ENCODE measurements around the gene DCUN1D2.

The DCUN1D2 gene

DNA sequence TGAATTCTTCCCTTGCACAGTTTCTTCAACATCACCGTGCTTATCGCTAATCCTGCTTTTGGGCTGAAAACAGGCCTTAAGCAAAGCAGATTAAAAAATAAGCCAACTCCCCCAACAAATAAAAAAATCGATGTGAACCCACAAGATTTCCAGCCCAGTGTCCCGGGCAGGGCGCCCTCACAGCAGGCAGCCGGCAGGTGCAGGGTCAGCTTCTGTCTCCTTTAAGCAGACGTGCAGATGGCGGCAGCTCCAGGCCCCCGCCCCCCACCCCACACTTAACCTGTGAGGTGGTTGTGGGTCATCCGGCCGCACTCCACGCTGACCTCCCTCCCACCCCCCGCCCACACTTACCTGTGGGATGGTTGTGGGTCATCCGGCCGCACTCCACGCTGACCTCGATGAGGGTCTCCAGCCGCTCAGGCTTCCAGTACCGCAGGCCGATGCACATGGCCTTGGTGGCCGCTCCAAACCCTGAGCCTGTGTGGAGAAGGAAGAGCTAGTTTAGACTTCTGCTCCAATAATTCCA is 57.1 kb downstream of the DCUN1D2 start:
- H3K4me3 ChIP-seq (ENCODE audit: control insufficient read depth, low read depth, low read length) = no peak overlapping the region
- no peak for DNase-seq (ENCODE audit: low read depth)
- TF ChIP-seq, protein P1, sequence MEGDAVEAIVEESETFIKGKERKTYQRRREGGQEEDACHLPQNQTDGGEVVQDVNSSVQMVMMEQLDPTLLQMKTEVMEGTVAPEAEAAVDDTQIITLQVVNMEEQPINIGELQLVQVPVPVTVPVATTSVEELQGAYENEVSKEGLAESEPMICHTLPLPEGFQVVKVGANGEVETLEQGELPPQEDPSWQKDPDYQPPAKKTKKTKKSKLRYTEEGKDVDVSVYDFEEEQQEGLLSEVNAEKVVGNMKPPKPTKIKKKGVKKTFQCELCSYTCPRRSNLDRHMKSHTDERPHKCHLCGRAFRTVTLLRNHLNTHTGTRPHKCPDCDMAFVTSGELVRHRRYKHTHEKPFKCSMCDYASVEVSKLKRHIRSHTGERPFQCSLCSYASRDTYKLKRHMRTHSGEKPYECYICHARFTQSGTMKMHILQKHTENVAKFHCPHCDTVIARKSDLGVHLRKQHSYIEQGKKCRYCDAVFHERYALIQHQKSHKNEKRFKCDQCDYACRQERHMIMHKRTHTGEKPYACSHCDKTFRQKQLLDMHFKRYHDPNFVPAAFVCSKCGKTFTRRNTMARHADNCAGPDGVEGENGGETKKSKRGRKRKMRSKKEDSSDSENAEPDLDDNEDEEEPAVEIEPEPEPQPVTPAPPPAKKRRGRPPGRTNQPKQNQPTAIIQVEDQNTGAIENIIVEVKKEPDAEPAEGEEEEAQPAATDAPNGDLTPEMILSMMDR (IDR thresholded peaks at IDR 0.05; ENCODE audit: control insufficient read depth, insufficient read depth, low read depth, low read length, missing control alignments) = no peak

DNA sequence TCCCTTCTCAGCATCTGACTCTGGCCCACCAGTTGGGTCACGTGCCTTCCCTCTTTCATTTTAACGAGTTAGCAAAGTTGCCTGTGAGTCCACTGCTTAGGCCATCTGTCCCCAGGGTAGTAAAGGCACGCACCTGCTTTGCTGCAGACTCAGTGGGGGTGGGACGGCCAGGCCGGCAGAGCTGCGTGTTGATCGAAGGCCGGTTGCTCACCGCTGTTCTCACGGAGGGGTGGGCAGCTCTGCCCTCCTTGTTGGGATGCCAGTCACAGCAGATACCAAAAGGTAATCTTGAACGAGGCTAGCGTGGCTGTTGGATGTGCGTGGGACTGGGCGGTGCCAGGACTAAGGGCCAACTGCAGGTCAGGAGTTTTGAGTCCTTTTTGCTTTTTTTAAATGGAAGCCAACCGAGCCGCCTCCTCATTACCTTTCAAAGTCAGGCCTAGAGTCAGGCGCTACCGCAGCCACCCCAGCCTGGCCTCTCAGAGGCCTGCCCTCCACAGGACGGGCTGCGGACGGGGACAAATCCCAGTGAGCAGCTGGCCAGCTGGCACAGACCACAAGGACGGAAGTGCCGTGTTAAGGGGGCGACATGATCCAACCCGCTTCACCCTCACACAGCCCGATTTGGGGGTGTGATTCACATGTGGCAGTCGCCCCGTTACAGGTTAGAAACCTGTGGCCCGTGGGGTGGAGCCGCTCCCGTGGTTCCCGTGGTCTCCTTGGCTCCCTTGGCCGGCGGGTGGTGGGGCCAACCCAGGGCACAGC is 57.8 kb downstream of the DCUN1D2 start:
- no peak for DNase-seq (ENCODE audit: low read depth)
- no peak overlapping the region for H3K4me3 ChIP-seq (ENCODE audit: control insufficient read depth, low read depth, low read length)
- TF ChIP-seq, protein P1 (IDR thresholded peaks at IDR 0.05; ENCODE audit: control insufficient read depth, insufficient read depth, low read depth, low read length, missing control alignments) = no peak

DNA sequence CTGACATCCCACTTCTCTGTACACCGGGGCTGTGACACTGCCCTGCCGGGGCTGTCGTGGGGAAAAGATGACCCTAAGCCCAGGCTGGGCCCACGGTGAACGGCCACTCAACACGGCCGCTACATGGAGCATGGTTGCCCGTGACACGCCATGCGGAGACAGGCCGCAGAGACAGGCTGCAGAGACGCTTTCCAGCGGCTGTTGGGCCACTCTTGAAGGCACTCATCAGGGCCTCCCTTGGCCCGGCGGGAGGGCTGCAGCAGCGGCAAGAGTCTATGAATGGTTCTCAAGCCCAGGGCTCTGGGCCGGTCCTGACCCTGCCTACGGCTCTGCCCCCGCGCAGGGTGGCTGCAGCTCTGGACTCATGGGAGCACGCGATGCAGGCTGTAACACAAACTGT is 59.3 kb downstream of the DCUN1D2 start:
- no peak overlapping the region for H3K4me3 ChIP-seq (ENCODE audit: control insufficient read depth, low read depth, low read length)
- TF ChIP-seq, protein P1 (IDR thresholded peaks at IDR 0.05; ENCODE audit: control insufficient read depth, insufficient read depth, low read depth, low read length, missing control alignments) = no peak

DNA sequence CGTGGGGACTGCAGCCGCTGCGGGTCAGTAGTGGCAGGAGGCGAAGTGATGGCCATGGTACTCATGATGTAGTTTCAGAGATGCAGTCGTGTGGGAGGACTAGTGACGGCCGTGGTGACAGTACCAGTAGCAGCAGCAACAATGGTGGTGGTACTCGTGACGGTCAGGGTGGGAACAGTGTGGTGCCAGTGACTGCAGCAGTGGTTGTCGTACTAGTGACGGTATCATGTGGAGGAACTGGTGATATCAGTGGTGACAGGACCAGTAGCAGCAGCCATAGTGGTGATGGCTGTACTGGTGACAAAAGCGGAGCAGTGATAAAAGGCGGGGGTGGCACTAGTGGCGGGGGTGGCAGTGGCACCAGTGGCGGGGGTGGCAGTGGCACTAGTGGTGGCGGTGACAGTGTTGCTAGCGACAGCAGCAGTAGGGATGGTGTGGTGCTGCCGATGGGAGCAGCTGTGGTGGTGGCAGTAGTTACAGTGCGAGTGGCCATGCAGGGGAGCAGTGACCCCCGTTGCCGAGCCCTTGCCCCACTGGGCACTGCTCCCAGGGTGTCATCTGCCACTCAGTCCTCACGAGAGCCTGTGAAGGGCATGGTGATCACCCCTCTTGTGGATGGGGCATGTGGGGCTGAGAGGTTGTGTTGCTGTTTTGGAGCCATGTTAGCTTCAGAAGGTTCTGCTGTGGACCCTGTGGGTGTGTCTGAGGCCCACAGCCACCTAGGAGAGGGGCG is 60.0 kb downstream of the DCUN1D2 start:
- TF ChIP-seq, protein P1 (IDR thresholded peaks at IDR 0.05; ENCODE audit: control insufficient read depth, insufficient read depth, low read depth, low read length, missing control alignments) = no peak
- no peak overlapping the region for H3K4me3 ChIP-seq (ENCODE audit: control insufficient read depth, low read depth, low read length)
- DNase-seq (ENCODE audit: low read depth) = no peak

More for the DNA sequence above, 59.3 kb downstream of the DCUN1D2 start:
- no peak for DNase-seq (ENCODE audit: low read depth)

DNA sequence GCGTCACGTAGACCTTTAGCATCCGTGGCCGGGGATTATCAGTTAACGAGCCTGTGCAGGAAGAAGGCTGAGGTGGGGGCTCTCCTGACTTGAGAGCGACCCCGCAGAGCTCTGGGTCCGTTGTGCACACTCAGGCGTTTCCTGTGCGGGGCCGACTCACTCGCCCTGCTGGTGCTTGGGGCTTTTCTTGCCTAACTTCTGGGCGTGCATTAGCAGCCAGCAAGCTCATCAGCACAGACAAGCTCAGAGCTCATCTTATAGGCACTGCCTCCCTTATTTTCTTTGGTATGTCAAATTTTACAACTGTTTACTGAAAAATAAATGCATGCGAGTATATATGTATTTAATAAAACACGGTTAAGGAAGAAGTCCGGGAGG is 60.9 kb downstream of the DCUN1D2 start:
- H3K4me3 ChIP-seq (ENCODE audit: control insufficient read depth, low read depth, low read length) = no peak overlapping the region
- DNase-seq (ENCODE audit: low read depth) = no peak
- TF ChIP-seq, protein P1 (IDR thresholded peaks at IDR 0.05; ENCODE audit: control insufficient read depth, insufficient read depth, low read depth, low read length, missing control alignments) = no peak

DNA sequence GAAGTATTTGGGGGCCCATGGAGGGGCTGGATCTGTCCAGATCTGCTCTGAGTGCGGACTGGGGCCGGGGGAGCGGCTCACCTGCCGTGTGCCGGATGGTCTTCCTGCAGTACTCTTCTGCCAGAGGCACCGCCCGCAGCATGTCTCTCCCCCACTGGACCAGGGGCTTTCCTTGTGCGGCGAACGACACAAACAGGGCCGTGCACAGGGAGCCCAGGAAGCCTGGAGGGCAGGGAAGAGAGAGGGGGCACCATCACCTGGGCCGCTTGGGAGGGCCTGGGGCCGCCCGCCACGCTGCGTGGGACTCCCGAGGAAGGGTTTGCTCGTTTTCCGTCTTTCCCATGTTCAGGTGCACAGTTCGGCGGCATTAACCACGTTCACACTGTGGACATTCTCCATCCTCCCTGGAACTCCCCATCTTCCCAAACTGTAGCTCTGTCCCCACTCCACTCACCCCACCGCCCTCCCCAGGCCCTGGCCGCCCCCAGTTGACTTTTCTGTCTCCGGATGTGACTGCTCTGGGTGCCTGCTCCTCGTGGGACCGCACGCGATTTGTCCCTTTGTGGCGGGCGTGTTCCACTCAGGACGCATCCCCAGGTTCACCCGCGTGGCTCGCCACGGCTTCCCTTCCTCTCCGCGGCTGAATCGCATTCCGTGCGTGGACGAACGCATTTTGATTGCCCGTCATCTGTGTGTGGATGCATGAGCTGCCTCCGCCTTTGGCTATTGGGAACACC is 61.5 kb downstream of the DCUN1D2 start:
- DNase-seq (ENCODE audit: low read depth) = no peak
- TF ChIP-seq, protein P1 (IDR thresholded peaks at IDR 0.05; ENCODE audit: control insufficient read depth, insufficient read depth, low read depth, low read length, missing control alignments) = no peak
- no peak overlapping the region for H3K4me3 ChIP-seq (ENCODE audit: control insufficient read depth, low read depth, low read length)
